Activated CD8-positive, alpha-beta T cell treated with anti-CD3 and anti-CD28 coated beads for 36 hours (primary cell): ENCODE measurements around the gene RABL6. TPM values are rescaled to one million over a fixed set of nuclear protein-coding genes. Genes with fewer than 3 reads are reported as not detected.
"Not testable (repeated sequence)": the region's sequence is repeated elsewhere in the genome, so short reads cannot be mapped to it uniquely, and the experiment has no call there.

Experiments used
- ATAC-seq: fragments of 200-7000 bp; cut with Tn5 transposase; one replicate; pipeline ENCODE4 v1.10.0; 2021; ENCODE audit warnings: mild to moderate bottlenecking, moderate library complexity
- CTCF ChIA-PET: fragments of 350-600 bp; sonication (Branson Sonifier 250); formaldehyde crosslinking; loops from one replicate; lab custom pipeline; 2021; ENCODE audit warnings: antibody characterized with exemption; lab: Charles Lee
- POLR2A ChIA-PET: fragments of 350-600 bp; sonication (Branson Sonifier 250); formaldehyde crosslinking; loops from one replicate; lab custom pipeline; 2021; ENCODE audit warnings: antibody characterized with exemption; lab: Charles Lee
- DNase-seq: peaks from one replicate; pipeline ENCODE4 v3.0.0-alpha.2; 2020
- H3K27ac Mint-ChIP-seq: one replicate; pipeline ENCODE4 v1.8.0; 2021; ENCODE audit warnings: mild to moderate bottlenecking, mixed read lengths
- H3K27me3 Mint-ChIP-seq: one replicate; pipeline ENCODE4 v1.8.0; 2021; ENCODE audit warnings: mixed read lengths
- H3K36me3 Mint-ChIP-seq: one replicate; pipeline ENCODE4 v1.8.0; 2021; ENCODE audit warnings: low read depth, mixed read lengths
- H3K4me1 Mint-ChIP-seq: one replicate; pipeline ENCODE4 v1.8.0; 2021; ENCODE audit warnings: low read depth, mixed read lengths
- H3K4me3 Mint-ChIP-seq: one replicate; pipeline ENCODE4 v1.8.0; 2021; ENCODE audit warnings: mild to moderate bottlenecking, moderate library complexity, mixed read lengths
- H3K9me3 Mint-ChIP-seq: one replicate; pipeline ENCODE4 v1.8.0; 2021; ENCODE audit warnings: mixed read lengths
- intact Hi-C: fragments of 100-400 bp; cut with micrococcal nuclease; formaldehyde crosslinking; loops from one replicate; pipeline ENCODE4 v1.10.0; 2022
- total RNA-seq, 2 experiments: library from RNA; stranded (reverse); gene quantifications; one replicate each; pipeline ENCODE4 v1.2.3, GENCODE V29; 2021
- TF ChIP-seq, protein P1 (sequence below): fragments of 200-600 bp; IDR thresholded peaks from one replicate; pipeline ENCODE4 v1.8.0; 2022; ENCODE audit warnings: antibody characterized with exemption, mild to moderate bottlenecking

The RABL6 gene
- total RNA-seq, 2 experiments from 2014 or later, result 85.6 to 86.6 TPM

DNA sequence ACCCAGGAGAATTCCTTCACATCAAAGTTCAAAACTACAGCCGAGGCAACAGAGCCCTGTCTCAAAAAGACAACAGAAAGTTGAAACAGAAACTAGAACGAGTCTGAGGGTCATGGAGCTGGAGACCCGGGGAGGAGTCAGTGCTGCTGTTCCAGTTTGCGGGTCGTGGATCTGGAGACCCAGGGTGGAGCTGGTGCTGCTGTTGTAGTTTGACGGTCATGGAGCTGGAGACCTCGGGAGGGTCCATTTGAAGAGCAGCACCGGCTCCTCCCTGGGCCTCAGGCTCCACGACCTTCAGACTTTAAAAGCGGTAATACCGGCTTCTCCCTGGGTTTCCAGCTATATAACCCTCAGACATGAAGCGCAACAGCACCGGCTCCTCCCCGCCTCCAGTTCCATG lies 30.4 kb upstream of the RABL6 start:
- peaks cover 8% of the 10 kb centered on the region for H3K9me3 Mint-ChIP-seq
- peaks cover 3% of the 10 kb centered on the region for H3K4me1 Mint-ChIP-seq
- no peak overlapping the region for H3K27ac Mint-ChIP-seq
- no peaks in the 10 kb centered on the region for H3K36me3 Mint-ChIP-seq
- intact Hi-C loops, result no loop called here
- DNase-seq, result no peak
- CTCF ChIA-PET, result interaction anchor here (1.0 to 2.4 kb wide), 11 partner anchors 8 to 293 kb away, joined by 3 to 15 read pairs (median 4); partner anchors contain the start of gene SAPCD2
- ATAC-seq, result no peak
- peaks cover 12% of the 10 kb centered on the region for H3K27me3 Mint-ChIP-seq
- POLR2A ChIA-PET, result interaction anchor here (0.7 kb wide), 2 partner anchors 215 to 352 kb away, joined by 3 to 4 read pairs; partner anchors contain the start of gene PAXX
- H3K4me3 Mint-ChIP-seq, result no peak overlapping the region
- TF ChIP-seq, protein P1, sequence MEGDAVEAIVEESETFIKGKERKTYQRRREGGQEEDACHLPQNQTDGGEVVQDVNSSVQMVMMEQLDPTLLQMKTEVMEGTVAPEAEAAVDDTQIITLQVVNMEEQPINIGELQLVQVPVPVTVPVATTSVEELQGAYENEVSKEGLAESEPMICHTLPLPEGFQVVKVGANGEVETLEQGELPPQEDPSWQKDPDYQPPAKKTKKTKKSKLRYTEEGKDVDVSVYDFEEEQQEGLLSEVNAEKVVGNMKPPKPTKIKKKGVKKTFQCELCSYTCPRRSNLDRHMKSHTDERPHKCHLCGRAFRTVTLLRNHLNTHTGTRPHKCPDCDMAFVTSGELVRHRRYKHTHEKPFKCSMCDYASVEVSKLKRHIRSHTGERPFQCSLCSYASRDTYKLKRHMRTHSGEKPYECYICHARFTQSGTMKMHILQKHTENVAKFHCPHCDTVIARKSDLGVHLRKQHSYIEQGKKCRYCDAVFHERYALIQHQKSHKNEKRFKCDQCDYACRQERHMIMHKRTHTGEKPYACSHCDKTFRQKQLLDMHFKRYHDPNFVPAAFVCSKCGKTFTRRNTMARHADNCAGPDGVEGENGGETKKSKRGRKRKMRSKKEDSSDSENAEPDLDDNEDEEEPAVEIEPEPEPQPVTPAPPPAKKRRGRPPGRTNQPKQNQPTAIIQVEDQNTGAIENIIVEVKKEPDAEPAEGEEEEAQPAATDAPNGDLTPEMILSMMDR, result no peak

DNA sequence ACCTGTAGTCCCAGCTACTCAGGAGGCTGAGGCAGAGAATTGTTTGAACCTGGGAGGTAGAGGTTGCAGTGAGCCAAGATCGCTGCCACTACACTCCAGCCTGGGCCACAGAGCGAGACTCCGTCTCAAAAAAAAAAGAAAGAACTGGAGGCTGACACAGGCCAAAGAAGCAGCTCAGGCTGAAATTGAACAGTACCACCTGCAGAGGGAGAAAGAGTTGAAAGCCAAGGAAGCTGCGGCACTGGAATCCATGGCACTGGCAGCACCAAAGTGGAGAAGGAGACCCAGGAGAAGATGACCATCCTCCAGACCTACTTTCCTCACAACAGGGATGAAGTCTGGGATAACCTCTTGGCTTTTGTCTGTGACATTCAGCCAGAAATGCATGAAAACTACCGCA lies 27.9 kb upstream of the RABL6 start:
- Mint-ChIP-seq H3K27me3 (peaks cover 12% of the 10 kb centered on the region), H3K4me3 (no peak overlapping the region), H3K9me3 (no peaks in the 10 kb centered on the region), H3K4me1 (peaks cover 4% of the 10 kb centered on the region), H3K36me3 (no peaks in the 10 kb centered on the region), H3K27ac (no peak overlapping the region)
- POLR2A ChIA-PET, result no interaction called here
- ATAC-seq (no peak), DNase-seq (no peak)
- CTCF ChIA-PET, result no interaction called here
- TF ChIP-seq, protein P1, result no peak
- intact Hi-C loops, result no loop called here

DNA sequence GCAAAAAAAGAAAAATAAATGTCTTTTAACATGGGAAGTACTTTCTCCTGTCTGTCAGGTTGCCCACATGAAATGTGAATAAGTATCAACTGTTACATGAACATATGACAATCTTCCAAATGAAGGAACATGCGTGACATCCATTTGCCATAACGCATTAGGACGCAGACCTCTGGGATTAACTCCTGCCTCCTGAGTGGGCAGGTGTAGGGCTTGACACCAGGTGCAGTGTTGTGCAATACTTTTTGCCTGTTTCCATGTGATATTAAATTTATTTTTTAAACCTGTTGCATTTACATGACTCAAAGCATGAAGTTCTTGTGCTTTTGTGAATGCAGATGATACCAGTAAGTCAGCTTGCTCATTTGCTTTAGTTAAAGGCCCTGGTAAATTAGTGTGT lies 25.3 kb upstream of the RABL6 start:
- DNase-seq, result no peak
- Mint-ChIP-seq H3K4me1 (peaks cover 7% of the 10 kb centered on the region), H3K36me3 (no peaks in the 10 kb centered on the region), H3K4me3 (no peak overlapping the region), H3K27ac (no peak overlapping the region), H3K9me3 (no peaks in the 10 kb centered on the region), H3K27me3 (peaks cover 21% of the 10 kb centered on the region)
- ATAC-seq, result no peak
- ChIA-PET CTCF (interaction anchor here (1.0 to 2.3 kb wide), 2 partner anchors 10 to 253 kb away, joined by 3 to 9 read pairs; no protein-coding TSS in a partner anchor), POLR2A (no interaction called here)
- TF ChIP-seq, protein P1, result no peak
- intact Hi-C loops, result no loop called here

DNA sequence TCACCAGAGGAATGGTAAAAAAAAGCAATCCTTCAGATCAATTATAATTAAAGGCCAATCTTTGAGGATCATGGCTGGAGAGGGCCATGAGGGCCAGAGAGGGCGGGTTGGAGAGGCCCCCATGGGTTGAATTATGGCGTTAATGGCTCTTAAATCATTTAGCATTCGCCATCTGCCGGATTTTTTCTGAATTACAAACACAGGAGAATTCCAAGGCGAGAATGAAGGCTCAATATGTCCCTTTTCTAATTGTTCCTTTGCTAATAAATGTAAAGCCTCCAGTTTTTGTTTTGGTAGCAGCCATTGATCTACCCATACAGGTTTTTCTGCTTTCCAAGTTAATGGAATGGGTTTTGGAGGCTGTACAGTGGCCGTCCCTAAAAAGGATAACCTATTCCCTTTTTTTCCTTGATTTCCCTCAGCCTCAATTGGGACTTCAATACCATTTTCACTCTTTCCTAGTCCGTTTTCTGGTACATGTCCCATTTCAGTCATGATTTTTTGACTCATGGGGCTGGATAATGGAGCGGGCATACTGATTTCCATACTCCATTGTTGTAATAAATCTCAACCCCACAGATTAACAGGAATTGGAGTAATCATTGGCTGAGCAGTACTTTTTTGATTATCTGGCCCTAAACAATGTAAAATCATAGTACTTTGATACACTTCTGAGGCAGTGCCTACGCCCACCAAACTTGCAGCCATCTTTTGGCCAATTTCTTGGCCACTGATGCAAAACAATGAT lies 23.3 kb upstream of the RABL6 start:
- H3K4me1 Mint-ChIP-seq, result peaks cover 15% of the 10 kb centered on the region
- peaks cover 12% of the 10 kb centered on the region for H3K27me3 Mint-ChIP-seq
- no peak overlapping the region for H3K4me3 Mint-ChIP-seq
- DNase-seq (peak; percentile 43), ATAC-seq (peak; percentile 34)
- no peak overlapping the region for H3K27ac Mint-ChIP-seq
- no peaks in the 10 kb centered on the region for H3K36me3 Mint-ChIP-seq
- TF ChIP-seq, protein P1, result peak; percentile 81
- H3K9me3 Mint-ChIP-seq, result no peaks in the 10 kb centered on the region
- ChIA-PET POLR2A (no interaction called here), CTCF (interaction anchor here (1.1 to 2.3 kb wide), 4 partner anchors 18 to 251 kb away, joined by 3 to 9 read pairs (median 4); no protein-coding TSS in a partner anchor)
- intact Hi-C loops, result no loop called here

DNA sequence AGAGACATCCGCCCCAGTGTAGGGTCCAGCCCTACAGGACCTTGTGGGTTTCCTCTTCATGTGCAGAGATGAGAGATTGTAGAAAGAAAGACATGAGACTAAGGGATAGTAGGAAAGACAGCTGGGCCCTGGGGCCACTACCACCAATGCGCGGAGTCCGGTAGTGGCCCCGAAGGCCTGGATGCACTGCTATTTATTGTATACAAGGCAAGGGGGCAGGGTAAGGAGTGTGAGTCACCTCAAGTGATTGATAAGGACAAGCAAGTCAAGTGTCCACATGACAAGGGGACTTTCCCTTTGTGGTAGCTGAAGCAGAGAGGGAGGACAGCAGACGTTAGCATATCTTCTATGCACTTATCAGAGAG lies 22.8 kb upstream of the RABL6 start:
- DNase-seq (no peak), ATAC-seq (no peak)
- H3K4me3 Mint-ChIP-seq, result no peak overlapping the region
- ChIA-PET CTCF (interaction anchor here (0.9 to 1.6 kb wide), 2 partner anchors 19 to 27 kb away, joined by 3 to 4 read pairs; partner anchors contain the start of gene LCN8), POLR2A (no interaction called here)
- H3K4me1 Mint-ChIP-seq, result peaks cover 15% of the 10 kb centered on the region
- TF ChIP-seq, protein P1, result no peak
- intact Hi-C loops, result loop anchor here (5.0 kb wide), 2 partner anchors 57 to 252 kb away; partner anchors contain the start of gene AJM1
- H3K9me3 Mint-ChIP-seq, result no peaks in the 10 kb centered on the region
- peaks cover 12% of the 10 kb centered on the region for H3K27me3 Mint-ChIP-seq
- no peaks in the 10 kb centered on the region for H3K36me3 Mint-ChIP-seq
- H3K27ac Mint-ChIP-seq, result no peak overlapping the region

DNA sequence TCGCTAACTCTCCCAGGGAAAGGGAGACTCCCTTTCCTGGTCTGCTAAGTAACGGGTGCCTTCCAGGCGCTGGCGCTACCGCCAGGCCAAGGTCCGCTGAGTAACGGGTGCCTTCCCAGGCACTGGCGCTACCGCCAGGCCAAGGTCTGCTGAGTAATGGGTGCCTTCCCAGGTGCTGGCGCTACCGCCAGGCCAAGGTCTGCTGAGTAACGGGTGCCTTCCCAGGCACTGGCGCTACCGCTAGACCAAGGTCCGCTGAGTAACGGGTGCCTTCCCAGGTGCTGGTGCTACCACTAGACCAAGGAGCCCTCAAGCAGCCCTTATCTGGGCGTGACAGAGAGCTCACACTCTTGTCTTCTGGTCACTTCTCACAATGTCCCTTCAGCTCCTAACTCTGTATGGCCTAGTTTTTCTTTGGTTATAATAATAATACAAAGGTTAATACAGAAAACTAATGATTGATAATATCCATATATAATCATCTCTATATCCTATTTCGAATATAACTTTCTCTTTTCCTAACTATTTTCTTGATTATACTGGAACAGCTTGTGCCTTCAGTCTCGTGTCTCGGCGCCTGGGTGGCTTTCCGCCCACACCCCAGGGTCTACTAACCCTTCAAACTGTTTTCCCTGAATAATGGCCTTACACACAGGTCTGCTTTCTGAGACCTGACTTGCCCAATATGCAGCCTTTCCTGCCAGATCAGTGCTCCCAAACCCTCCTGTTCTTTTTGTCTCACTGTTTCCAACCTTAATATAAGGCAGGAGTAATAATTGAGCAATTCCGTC lies 22.0 kb upstream of the RABL6 start:
- H3K27ac Mint-ChIP-seq, H3K36me3 Mint-ChIP-seq, DNase-seq, H3K4me3 Mint-ChIP-seq, ATAC-seq, H3K9me3 Mint-ChIP-seq: not testable (repeated sequence)
- peaks cover 12% of the 10 kb centered on the region for H3K27me3 Mint-ChIP-seq
- ChIA-PET CTCF (interaction anchor here (0.9 to 3.2 kb wide), 5 partner anchors 8 to 249 kb away, joined by 3 to 28 read pairs (median 4); partner anchors contain the start of genes LCN8 and RABL6), POLR2A (interaction anchor here (0.8 kb wide), 1 partner anchor 28 kb away, joined by 3 read pairs; no protein-coding TSS in a partner anchor)
- peaks cover 20% of the 10 kb centered on the region for H3K4me1 Mint-ChIP-seq
- intact Hi-C loops, result loop anchor here (5.0 kb wide), 2 partner anchors 57 to 252 kb away; partner anchors contain the start of gene AJM1
